ENCODE data around the gene EBLN1. TPM values are rescaled to one million over a fixed set of nuclear protein-coding genes. Genes with fewer than 3 reads are reported as not detected.
A peak's percentile ranks its signal among the peaks of the same experiment; 100 is the strongest.

The EBLN1 gene
- total RNA-seq (2014; rRNA removed; shearing (Covaris generic)): 0.13 and 0.26 TPM in 2 replicates
- polyA plus RNA-seq (2015; cell fraction: cytosol; rRNA removed): 0.12 TPM in 1 of 2 replicates, not detected in the other
- polyA plus RNA-seq (2015; cell fraction: nucleus; rRNA removed): not detected in 2 replicates

DNA sequence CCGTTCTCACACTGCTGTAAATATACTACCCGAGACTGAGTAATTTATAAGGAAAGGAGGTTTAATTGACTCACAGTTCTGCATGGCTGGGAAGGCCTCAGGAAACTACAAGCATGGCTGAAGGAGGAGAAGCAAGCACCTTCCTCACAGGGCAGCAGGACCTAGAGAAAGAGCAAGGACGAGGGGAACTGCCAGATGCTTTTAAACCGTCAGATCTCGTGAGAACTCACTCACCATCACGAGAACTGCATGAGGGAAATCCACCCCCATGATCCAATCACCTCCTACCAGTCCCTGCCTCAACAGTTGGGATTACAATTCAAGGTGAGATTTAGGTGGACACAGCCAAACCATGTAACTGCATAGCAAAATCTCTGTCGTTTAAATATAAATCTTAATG, at the start of gene EBLN1:
Gene EBLN1 (minus strand): TSS at position 174 of the 400 bp plus-strand sequence. CDS start 8,032 bp downstream, outside the sequence.
- no peak for DNase-seq (ENCODE audit: low read depth, low spot score)
- in situ Hi-C loops (cut with HindIII; ENCODE audit: low pct_unique_long_range_greater_than_20kb, low sequenced_read_pairs): no loop called here

DNA sequence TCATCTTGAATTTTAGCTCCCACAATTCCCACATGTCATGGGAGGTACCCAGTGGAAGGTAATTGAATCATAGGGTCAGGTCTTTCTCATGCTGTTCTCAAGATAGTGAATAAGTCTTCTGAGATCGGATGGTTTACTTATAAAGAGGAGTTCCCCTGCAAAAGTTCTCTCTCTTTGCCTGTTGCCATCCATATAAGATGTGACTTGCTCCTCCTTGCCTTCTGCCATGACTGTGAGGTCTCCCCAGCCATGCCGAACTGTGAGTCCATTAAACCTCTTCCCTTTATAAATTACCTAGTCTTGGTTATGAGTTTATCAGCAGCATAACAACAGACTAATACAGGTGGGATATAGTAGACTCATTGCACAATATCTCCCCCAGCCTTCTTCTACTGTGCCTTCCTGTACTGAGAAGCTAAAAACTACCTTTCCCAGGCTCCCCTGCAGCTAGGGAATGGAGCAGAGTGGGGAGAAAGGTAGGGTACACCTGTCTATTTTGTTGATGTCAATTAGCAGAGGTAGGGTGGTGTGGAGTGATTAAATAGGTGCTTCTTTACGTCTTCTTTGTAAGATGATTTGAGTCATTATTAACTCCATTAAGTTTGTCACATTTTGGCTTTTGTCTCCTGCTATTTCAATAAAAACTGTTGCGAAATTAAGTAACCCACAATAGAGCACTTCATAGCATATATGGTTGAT, 48.2 kb upstream of the EBLN1 start:
- in situ Hi-C loops (cut with HindIII; ENCODE audit: low pct_unique_long_range_greater_than_20kb, low sequenced_read_pairs): no loop called here

DNA sequence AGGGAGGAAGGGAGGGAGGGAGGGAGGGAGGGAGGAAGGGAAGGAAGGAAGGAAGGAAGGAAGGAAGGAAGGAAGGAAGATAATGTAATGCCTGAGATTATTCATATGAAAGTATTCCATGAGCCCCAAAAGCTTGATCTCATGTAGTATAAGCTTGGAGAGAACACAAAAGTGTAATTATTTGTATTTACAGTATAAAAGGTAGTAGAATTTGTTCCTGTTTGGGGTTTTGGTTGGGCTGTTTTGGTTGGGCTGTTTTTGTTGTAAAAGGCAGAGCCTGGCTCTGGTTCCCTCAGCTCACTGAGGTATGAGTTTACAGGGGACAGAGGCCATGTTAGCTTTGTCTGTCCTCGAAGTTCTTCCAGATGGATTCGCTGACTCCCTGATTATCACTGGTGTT, 45.3 kb upstream of the EBLN1 start:
- in situ Hi-C loops (cut with HindIII; ENCODE audit: low pct_unique_long_range_greater_than_20kb, low sequenced_read_pairs): no loop called here

More for the DNA sequence above, 48.2 kb upstream of the EBLN1 start:
- no peak for DNase-seq (ENCODE audit: low read depth, low spot score)

DNA sequence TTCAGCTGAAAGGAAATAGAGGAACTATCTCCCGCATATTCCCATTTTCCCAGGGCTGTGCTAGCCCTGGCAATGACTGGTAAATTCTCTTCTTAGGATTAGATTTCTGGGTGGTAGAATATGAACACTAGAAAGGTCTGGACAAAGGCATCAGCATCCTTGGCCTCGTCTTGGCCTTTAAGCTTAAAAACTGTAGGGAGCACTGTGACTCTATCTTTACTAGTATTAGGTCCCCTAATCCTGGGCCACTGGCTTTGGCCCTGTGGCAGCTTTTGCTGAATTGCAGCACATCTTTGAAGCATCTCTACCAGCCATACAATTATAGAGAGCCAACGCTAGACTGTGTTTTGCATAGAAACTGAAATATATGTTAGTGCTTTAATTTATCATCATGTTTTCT, 41.5 kb upstream of the EBLN1 start:
- in situ Hi-C loops (cut with HindIII; ENCODE audit: low pct_unique_long_range_greater_than_20kb, low sequenced_read_pairs): no loop called here
- peak; percentile 43 for DNase-seq (ENCODE audit: low read depth, low spot score)

More for the DNA sequence above, 45.3 kb upstream of the EBLN1 start:
- DNase-seq (ENCODE audit: low read depth, low spot score): no peak

DNA sequence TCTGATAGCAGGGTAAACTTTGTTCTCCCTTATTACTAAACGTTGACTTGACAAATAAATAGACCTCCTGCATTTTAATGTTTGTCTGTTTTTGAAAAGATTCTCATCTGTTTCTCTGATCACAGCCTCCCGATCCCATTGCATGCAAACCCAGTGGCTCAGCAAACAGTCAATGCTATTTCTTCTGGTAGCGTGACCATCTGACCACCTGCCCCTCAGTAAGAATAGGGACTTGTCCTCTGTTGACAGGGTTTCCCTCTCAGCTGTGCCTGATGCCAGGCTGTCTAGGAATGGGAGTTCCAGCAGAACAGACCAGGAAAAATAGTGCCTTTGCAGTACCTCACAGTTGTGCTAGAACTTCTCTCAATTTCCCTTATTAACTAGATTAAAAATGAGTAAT, 40.7 kb upstream of the EBLN1 start:
- in situ Hi-C loops (cut with HindIII; ENCODE audit: low pct_unique_long_range_greater_than_20kb, low sequenced_read_pairs): no loop called here
- DNase-seq (ENCODE audit: low read depth, low spot score): no peak

- in situ Hi-C loops (cut with HindIII; ENCODE audit: low pct_unique_long_range_greater_than_20kb, low sequenced_read_pairs): no loop called here
Measured at GRCh38 chr10:22253580-22253882, 35.7 kb upstream of the EBLN1 start.

DNA sequence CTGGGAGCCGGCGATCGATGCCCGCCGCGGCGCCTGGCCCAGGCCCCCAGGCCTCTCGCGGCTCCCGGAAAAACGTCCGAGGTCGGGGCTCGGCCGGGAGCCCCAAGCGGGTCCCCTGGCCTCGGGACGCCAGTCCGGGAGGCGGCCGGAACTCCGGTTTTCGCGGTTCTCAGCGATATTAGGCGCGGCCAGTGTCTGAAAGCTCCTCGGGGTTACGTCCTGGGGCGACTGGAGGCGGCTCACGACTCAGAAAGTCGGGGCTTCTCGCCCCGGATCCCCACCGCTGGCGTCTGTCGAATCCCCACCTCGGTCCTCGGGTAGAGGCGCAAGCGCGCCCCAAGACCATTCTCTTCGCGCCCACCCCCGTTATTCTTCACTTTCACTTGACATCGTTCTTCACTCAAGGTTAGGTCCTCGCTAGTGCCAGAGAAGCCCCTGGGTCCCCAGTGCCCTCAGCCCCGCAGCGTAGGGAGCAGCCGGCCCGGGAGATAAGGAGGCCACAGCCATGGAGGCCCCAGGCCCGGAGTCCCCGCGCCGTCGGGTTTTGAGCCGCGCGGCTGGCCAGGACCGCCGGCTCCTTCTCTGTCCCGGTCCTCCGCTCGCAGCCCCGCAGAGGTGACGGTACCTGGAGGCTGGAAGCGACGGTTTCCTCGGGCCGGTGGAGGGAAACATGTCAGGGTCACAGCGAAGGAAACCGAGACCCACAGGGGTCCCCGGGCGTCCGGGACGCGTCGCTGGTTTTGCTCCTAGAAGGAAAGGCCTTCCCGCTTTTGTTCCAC, 35.2 kb upstream of the EBLN1 start:
- in situ Hi-C loops (cut with HindIII; ENCODE audit: low pct_unique_long_range_greater_than_20kb, low sequenced_read_pairs): no loop called here
- no peak for DNase-seq (ENCODE audit: low read depth, low spot score)

More at GRCh38 chr10:22253580-22253882, 35.7 kb upstream of the EBLN1 start:
- DNase-seq (ENCODE audit: low read depth, low spot score): no peak

GRCh38 chr10:22252224-22252800, 34.5 kb upstream of the EBLN1 start:
- no peak for DNase-seq (ENCODE audit: low read depth, low spot score)
- in situ Hi-C loops (cut with HindIII; ENCODE audit: low pct_unique_long_range_greater_than_20kb, low sequenced_read_pairs): no loop called here

DNA sequence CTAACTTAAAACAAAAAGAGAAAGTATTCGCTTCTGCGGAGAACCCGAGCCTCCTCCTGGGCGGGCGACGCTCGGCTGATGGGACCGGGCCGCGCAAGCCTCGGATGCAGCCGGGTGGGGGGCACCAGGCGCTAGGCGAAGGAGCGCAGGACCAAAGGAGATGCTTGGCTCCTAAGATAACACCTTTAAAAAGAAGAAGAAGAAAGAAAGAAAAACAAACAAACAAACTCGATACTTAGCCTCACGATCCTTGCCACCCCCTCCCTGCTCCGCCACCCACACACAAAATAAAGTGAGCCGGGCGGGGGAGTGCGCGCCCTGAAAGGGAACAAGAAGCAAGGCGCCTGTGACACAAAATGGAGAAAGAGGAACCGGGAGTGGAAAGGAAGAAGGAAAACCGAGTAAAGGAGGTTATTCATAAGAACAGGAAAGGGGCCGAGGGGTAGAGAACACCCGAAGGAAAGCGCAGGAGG, 34.0 kb upstream of the EBLN1 start:
- in situ Hi-C loops (cut with HindIII; ENCODE audit: low pct_unique_long_range_greater_than_20kb, low sequenced_read_pairs): no loop called here

DNA sequence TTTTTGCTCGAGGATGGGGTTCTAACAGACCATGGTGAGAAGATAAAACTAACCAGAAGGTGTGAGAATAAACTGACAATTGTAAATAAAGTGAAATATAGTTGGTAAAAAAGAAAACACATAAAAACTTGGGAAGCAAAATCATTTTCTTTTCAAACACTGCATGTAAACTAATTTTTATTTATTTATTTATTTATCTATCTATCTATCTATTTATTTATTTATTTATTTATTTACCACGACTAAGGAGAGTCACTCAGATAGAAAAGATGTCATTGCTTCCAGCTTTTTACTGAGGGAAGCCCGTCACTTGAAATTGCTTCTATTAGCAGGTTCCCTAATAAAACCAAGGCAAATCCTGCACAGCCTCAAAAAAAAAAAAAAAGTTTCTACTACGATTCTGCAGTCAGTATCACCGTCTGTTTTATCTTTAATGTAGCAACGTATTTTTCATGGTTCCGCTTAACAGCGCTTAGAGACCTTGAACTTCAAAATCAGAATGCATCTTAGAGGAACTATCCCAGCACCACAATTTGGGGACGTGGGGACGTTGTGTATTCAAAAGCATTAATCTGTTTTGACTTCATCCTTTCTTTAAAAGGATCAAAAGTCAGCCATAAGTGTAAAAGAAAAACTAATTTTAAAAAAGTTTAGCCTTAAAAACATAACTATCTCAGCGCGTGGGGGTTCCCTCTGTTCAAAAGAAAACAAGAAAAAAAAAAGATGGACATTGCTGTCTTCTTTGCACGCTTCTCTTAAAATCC, 33.3 kb upstream of the EBLN1 start:
- DNase-seq (ENCODE audit: low read depth, low spot score): no peak
- in situ Hi-C loops (cut with HindIII; ENCODE audit: low pct_unique_long_range_greater_than_20kb, low sequenced_read_pairs): no loop called here

More for the DNA sequence above, 34.0 kb upstream of the EBLN1 start:
- no peak for DNase-seq (ENCODE audit: low read depth, low spot score)

DNA sequence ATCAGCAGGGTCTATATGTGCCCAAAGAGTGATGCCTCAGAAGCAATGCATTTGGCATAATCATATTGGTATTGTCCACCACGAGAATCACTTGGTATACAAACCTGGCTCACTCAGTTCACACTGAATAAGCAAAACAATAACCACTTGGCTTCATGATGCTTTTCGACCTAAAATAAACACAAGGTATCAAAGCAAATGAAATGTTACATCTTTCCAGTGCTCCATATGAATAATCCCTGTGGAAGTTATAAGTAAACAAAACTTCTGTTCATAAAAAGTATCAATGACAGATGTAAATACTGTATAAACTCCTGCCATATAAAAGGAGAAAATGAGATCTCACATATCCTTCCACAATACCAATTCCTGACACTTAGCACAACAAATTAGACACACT, 29.8 kb upstream of the EBLN1 start:
- in situ Hi-C loops (cut with HindIII; ENCODE audit: low pct_unique_long_range_greater_than_20kb, low sequenced_read_pairs): loop anchor here (10.0 kb wide), 1 partner anchor 67 kb away; the partner anchor contains the start of gene COMMD3
- no peak for DNase-seq (ENCODE audit: low read depth, low spot score)

- no peak for DNase-seq (ENCODE audit: low read depth, low spot score)
- in situ Hi-C loops (cut with HindIII; ENCODE audit: low pct_unique_long_range_greater_than_20kb, low sequenced_read_pairs): loop anchor here (10.0 kb wide), 1 partner anchor 68 kb away; the partner anchor contains the start of gene COMMD3
Measured at GRCh38 chr10:22246680-22247391, 29.0 kb upstream of the EBLN1 start.

DNA sequence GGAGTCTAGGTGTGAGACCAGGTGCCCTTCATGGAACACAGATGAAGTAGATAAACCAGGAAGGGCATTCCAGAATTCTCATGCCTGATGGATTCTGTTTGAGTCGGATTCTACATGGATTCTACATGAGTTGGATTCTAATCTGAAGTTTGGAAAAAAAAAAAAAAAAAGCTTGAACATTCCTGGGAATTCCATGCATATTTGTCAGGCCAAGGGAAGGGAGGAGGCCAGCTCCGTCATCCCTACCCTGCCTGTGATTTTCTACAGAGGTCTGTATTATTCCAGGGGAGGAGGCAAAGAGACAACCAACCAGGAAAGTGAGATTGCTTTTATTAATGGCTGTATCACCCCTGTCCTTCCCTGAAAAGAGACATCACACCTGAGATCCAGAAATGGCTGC, 27.8 kb upstream of the EBLN1 start:
- no peak for DNase-seq (ENCODE audit: low read depth, low spot score)

GRCh38 chr10:22244855-22245254, 27.0 kb upstream of the EBLN1 start:
- in situ Hi-C loops (cut with HindIII; ENCODE audit: low pct_unique_long_range_greater_than_20kb, low sequenced_read_pairs): loop anchor here (10.0 kb wide), 1 partner anchor 70 kb away; the partner anchor contains the start of gene COMMD3
- no peak for DNase-seq (ENCODE audit: low read depth, low spot score)

More for the DNA sequence above, 27.8 kb upstream of the EBLN1 start:
- in situ Hi-C loops (cut with HindIII; ENCODE audit: low pct_unique_long_range_greater_than_20kb, low sequenced_read_pairs): loop anchor here (10.0 kb wide), 1 partner anchor 69 kb away; the partner anchor contains the start of gene COMMD3

DNA sequence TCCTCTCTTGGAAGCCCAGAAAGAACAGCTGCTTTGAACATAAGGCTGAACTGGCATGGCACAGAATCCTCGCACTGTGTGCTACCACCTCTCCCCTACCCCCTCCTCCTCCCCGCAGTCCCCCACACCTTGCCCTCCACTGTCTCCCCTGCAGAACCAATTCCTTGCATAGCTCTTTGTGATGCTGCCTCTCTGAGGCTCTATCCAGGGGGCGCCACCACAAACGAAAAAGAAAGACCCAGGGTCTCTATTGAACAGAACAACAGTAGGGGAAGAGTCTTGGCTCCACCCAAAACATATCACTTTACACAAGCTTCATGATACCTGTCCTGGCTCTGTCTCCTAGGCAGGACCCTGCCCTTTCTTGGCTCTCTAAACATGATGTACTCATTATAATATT, 26.2 kb upstream of the EBLN1 start:
- in situ Hi-C loops (cut with HindIII; ENCODE audit: low pct_unique_long_range_greater_than_20kb, low sequenced_read_pairs): loop anchor here (10.0 kb wide), 1 partner anchor 71 kb away; the partner anchor contains the start of gene COMMD3
- DNase-seq (ENCODE audit: low read depth, low spot score): no peak

DNA sequence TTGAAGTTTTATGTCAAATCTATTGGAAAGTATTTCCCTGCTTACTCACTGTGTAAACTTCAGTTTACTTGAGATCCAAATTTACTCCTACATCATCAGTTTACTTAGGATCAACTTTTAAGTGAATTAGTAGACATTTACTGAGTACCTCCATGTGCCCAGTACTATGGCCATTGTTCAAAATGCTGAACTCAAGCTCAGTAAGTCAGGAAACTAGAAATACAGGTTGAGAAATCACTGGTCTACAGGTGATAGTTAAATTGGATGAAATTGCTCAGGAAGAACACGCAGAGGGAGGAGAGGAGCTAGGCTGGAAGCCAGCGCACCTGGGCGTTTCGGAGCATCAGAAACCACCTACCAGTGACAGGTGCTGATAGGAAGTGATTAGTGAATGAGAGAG, 25.5 kb upstream of the EBLN1 start:
- no peak for DNase-seq (ENCODE audit: low read depth, low spot score)
- in situ Hi-C loops (cut with HindIII; ENCODE audit: low pct_unique_long_range_greater_than_20kb, low sequenced_read_pairs): loop anchor here (10.0 kb wide), 1 partner anchor 71 kb away; the partner anchor contains the start of gene COMMD3

DNA sequence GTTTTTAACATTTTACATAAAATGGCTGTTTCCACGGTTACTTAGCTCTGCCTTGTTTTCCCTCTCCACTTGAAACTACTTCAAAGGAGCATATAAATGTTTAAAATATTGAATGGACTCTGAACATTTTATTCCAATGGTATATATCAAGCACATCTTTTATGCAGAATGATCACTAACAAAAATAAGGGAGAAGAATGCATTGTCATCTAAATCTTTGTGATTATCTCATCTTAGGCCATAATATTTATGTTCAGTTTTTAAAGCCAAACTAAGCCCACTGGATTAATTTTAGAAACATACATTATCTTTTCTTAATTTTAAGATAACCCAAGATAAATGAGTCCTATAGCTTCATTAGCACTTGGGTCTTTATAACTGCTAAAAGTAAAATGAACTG, 13.4 kb upstream of the EBLN1 start:
- DNase-seq (ENCODE audit: low read depth, low spot score): no peak
- in situ Hi-C loops (cut with HindIII; ENCODE audit: low pct_unique_long_range_greater_than_20kb, low sequenced_read_pairs): no loop called here

Measured in SK-MEL-5 (cell line).